ENCODE data around the gene ABCD3.
A peak's percentile ranks its signal among the peaks of the same experiment; 100 is the strongest.
"Not testable (repeated sequence)": the region's sequence is repeated elsewhere in the genome, so short reads cannot be mapped to it uniquely, and the experiment has no call there.

ABCD3 gene

DNA sequence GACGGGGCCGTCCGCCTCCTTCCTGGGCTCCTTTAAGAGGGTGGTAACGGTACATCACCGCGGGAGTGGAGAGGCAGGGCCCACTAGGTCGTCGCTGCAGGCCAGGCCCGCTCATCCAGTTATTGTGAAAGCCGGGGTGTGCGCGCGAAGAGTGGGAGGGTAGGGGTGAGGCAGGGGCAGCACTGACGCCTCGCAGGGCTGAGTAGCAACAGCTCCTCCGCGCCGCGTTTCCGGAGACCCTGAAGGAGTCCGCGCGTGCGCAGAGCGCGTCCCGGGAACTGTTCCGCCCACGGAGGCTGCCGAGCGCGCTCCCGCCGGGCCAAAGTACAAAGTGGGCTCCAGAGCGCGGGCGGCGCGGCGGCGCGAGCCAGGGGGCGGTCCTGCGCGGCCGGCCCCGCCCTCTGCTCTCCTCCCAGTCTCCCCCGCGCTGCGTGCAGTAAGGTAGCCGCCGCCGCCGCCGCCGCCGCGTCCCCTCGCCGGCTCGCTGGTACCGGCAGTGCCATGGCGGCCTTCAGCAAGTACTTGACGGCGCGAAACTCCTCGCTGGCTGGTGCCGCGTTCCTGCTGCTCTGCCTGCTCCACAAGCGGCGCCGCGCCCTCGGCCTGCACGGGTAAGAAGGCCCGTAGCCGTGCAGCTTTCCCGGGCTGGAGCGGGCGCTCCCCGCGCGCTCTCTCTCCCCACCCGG is at the start of gene ABCD3:
Gene ABCD3, plus strand, starts transcription at position 412 of the 686 bp plus-strand sequence. Its CDS starts 90 bp downstream, at position 502.
- peak; percentile 96 for DNase-seq (ENCODE audit: low spot score)

DNA sequence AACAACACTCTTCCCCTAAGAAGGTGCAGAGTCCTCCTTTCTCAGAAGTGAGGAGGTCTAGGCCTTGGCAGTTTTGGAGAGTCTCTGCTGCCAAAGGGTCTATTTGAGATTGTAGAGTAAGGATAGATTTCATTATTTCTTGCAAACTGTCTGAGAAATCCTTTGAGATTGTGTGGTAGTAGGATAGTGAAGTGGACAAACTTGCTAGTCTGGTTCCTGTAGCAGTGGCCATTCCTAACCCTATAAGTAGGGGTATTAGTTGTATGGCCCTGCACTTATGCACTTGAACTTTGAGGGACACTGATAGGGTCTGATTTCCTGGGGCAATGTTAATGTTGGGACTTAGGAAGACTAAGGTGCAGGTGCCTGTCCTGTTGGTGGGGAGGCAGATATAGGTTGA is 45.4 kb upstream of the ABCD3 start:
- DNase-seq (ENCODE audit: low spot score) = not testable (repeated sequence)

DNA sequence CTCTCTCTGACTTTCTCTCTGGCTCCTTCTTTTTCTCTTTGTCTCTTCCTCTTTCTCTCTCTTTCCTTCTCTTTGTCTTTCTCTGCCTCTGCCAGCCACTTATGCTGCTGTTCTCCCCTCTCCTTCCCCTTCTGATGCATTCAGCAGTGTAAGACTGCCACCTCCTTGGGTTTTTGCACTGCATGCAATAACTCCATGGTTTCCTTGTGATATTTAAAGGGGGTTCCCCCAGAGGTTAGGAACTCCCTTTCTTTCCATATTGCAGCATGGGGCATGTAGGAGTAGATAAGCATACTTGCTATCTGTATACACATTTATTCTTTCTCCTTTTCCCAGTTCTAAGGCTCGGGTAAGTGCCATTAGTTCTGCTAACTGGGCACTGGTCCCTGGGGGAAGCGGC is 44.9 kb upstream of the ABCD3 start:
- not testable (repeated sequence) for DNase-seq (ENCODE audit: low spot score)

DNA sequence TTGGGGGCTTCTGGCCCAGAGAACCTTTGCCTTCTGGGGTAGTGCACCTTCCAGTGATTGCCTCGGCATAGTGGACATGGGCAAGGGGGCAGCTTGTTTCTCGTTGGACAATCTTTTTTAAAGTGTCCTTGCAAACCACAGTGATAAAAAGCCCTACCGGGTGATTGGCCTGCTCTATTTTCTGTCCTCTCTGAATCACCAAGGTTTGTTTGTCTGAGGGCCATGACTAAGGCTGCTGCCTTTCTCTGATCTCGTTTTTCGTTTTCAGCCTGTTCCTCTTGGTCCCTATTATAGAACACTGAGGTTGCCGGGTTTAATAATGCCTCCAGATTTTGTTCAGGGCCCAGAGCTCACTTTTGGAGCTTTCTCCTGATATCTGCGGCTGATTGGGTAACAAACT is 42.5 kb upstream of the ABCD3 start:
- DNase-seq (ENCODE audit: low spot score) = not testable (repeated sequence)

DNA sequence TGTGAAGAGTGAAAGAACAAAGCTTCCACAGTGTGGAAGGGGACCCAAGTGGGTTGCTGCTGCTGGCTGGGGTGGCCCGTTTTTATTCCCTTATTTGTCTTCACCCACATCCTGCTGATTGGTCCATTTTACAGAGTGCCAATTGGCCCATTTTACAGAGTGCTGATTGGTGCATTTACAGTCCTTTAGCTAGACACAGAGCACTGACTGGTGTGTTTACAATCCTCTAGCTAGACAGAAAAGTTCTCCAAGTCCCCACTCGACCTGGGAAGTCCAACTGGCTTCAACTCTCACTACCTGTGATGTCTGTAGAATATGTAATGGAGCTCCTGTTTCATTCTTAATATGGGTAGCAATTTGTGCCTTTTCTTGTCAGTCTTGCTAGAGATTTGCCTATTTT is 39.7 kb upstream of the ABCD3 start:
- not testable (repeated sequence) for DNase-seq (ENCODE audit: low spot score)

DNA sequence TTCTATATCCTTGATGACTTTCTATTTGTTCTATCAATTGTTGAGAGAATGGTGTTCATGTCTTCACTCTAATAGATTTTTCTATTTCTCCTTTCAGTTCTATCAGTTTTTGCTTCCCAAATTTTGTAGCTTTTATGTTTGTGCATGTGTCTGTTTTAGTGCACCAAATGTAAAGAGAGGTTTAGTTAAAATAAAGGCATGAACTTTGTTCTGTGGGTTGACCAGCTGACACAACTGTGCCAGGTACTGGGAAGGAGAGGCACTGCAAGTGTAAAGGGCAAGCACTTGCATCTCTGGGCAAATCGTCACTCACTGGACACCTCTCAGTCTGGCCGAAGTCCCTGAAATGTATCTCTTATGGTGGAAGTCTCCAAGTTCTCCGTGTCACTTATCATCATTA is 38.6 kb upstream of the ABCD3 start:
- DNase-seq (ENCODE audit: low spot score) = no peak

DNA sequence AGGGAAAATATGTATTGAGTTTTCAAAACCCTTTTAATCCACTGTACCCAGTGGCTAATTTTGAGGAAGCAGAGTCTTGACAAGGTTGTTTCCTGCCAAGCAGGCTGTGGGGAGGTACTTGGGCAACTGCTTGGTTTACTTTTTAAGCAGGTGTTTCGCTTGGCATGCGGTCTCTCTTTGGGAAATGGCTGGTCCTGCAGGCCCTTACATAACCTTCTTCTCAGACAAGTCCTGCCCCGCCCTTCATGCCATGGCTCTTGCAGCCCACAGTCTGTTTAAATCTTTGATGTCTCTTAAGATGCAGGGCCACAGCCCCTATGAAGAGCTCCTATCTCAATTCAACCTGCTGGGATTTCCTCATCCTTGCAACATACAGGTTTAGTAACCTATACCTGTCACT is 36.0 kb upstream of the ABCD3 start:
- no peak for DNase-seq (ENCODE audit: low spot score)

DNA sequence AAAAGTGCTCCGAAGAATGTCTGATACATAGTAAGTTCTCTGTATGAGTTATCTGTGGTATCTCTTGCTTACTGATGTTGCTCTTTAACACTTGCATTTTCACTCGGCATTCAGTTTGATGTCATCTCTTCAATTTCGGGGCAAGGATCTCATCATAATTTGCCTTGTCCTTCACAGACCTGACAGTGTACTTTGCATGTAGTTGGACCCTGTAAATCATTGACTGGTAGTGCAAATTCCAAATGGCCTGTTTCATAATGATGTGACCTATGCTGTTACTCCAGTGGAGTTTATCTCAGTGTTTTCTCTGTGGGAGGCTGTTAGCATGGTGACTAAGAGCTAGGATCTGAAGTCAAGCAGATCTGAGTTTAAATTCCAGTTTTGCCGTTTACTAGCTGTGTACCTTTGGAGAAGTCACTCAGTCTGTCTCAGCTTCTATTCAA is 34.2 kb upstream of the ABCD3 start:
- no peak for DNase-seq (ENCODE audit: low spot score)

DNA sequence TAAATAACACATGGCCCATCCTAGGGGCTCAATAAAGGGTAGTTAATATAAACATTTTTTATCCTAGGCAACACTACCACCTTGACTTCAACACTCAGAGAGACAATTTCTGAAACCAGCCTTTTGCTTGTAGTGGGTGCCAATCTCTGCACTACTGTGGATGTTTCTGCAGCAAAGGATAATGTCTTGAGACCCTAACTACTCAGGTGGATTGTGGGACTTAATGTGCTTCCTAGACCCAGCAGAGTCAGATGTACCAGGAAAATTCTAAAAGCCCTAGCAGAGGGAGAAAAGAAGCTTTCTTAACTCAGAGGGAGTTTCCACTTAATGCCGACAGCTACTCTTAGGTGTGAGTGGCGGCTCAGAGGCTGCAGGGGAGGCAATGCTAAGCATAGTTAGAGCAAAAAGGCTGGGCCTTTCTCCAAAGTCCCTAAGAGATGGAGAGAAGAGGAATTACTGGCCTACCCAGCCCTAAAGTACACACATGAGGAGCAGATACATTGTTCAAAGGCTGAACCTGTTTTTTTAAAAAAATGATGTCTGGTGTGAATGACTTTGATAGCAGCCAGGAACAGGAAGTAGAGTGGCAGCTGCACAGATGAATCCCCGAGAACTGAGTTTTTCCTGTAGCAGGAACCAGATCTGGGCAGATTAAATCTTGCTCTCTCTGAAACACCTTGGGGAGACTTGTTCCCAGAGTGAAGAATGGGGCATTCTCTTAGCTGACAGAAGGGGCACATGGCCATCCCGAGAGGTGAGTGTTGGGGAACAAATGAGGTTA is 33.5 kb upstream of the ABCD3 start:
- no peak for DNase-seq (ENCODE audit: low spot score)

DNA sequence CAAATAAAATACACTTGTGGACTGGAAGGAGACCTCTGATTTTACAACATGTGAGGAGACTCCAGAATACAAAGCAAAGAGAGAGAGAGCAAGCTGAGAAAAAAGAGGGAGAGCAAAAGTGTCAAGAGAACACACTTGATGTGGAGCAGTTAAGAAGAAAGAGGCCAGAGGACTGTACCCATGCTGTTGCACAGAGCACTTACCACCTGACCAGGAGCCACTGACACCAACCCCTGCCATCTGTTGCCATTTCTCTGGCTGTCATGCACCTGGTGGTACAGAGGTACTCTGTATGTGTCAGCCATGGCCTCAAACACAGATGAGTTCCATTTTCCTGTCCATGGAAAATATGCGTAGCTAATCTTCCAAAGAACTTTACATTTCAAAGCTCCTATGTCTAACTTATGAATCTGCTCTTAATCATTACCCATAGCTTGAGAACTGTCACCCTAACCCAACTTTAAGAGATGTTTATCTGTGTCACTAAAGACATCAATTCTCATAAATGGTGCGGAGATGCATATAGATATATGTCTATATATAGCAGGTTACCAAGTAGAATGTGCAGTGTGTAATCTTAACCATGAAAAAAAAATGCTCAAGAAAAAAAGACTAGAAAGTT is 32.8 kb upstream of the ABCD3 start:
- DNase-seq (ENCODE audit: low spot score) = no peak

DNA sequence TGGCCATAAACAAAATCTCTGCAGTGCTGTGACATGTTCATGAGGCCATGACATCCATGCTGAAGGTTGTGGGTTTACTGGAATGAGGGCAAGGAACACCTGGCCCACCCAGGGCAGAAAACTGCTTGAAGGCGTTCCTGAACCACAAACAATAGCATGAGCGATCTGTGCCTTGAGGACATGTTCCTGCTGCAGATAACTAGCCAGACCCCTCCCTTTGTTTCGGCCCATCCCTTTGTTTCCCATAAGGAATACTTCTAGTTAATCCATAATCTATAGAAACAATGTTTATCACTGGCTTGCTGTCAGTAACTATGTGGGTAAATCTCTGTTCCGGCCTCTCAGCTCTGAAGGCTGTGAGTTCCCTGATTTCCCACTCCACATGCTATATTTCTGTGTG is 28.9 kb upstream of the ABCD3 start:
- DNase-seq (ENCODE audit: low spot score) = no peak

DNA sequence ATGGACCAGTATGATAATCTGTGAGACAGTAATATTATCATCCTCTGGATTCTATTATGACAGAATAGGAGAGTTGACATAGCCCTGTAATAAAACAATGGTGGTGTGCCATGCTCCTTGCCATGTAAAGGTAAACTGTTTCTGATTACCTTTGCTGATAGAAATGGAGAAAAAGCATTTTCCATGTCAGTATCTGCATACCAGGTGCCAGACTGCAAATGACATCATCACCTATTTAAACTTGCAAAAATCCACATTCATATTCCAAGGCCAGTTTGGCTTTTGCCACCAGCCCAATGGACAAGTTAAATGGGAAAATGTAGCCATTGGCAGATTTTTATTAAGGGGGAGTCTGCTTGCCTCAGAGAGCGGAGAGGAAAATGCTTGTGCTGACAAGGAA is 23.9 kb upstream of the ABCD3 start:
- DNase-seq (ENCODE audit: low spot score) = no peak

DNA sequence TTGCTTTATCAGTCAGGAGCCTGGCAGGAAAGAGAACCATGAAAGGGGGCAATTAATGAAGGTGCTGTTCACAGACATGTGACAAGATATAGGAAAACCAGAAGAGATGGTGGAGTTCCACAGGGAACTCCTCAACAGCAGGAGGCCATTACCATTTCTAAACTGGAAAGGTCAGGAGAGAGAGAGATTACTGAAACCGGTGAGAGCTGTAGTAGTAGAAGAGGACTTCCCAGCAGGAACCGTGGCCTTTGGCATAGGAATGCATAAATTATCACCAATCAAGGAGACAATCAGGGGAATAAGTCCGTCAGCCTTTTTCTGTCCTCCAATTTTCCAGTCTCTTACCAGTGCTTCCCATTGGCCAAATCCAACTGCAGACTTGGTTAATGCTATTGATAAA is 23.0 kb upstream of the ABCD3 start:
- no peak for DNase-seq (ENCODE audit: low spot score)

DNA sequence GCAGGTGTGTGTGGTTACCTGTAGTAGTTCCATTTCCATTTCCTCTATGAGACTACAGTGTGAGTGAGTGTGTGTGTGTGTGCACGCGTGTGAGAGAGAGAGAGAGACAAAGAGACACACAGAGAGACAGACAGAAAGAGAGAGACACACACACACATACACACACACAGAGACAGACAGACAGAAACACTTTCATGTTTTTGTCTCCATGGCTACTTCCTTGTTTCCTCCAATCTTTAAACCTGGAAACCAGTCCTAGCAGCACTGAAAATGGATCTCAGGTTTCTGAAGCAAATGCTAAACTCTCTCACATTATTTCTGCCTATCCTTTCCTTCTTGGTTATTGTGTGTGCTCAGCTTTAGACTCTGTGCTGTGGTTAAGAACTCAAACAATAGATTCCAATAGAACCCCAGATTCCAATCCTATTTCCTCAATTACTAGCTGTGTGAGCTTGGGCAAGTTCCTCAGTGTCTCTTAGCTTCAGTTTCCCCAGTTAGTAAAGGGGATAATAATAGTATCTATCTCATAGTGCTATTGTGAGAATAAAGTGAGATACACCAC is 22.4 kb upstream of the ABCD3 start:
- no peak for DNase-seq (ENCODE audit: low spot score)

DNA sequence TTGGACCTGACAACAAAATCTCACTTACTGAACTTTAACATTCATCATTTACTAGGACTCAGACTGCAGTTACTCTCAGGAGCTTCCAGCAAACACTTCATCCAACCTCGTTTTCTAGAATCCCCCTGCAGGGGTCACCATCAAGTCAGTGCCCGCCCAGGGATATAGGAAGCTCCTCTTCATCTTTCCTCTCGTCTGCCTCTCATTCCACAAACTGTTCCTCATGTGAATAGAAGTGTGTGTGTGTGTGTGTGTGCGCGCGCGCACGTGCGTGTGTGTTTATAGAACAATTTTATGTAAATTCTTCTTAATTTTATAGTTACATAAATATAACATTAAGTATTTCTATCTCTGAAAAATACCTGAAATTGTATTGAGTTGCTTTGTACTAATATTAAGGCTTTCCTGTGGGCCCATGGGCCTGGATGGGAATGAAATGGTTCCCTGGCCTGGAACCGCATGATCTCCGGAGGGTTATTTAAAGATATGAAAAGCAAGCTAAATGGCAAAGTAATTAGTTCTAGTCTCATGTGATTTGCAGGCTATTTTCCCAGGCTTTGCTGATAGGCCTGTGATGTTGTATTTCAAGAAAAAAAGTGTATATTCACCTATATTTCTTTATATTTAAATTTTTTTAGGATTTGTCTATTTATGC is 21.7 kb upstream of the ABCD3 start:
- peak; percentile 32 for DNase-seq (ENCODE audit: low spot score)

DNA sequence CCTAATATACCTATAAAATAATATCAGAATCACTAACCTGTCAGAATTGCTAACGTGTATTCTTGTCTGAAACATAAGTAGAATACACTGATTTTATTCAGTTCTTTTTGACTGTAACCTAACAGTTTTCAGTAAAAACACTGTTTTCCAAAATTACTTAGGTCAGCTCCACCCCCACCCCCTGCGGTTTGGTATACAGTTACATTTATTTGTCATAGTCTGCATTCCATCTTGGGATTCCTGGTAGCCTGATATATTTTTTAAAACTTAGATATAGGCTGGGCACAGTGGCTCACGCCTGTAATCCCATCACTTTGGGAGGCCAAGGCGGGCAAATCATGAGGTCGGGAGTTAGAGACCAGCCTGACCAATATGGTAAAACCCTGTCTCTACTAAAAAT is 19.8 kb upstream of the ABCD3 start:
- no peak for DNase-seq (ENCODE audit: low spot score)

DNA sequence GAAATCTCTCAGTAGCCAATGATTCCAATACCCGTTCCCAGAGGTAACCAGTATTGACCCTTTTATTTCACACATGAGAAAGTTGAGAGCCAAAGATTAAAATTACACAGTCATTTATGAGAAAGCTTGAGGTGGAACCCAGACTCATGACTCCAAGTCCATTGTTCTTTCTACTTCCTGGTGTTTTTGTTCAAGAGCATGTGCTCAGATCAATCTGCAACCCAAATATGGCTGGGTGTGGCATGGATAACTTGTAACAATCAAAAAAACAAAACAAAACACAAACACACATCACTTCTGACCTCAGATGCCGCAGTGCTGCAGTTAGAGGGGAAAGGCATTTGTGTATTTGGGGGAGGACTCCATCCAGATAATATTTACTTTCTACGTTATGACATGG is 18.7 kb upstream of the ABCD3 start:
- DNase-seq (ENCODE audit: low spot score) = no peak

DNA sequence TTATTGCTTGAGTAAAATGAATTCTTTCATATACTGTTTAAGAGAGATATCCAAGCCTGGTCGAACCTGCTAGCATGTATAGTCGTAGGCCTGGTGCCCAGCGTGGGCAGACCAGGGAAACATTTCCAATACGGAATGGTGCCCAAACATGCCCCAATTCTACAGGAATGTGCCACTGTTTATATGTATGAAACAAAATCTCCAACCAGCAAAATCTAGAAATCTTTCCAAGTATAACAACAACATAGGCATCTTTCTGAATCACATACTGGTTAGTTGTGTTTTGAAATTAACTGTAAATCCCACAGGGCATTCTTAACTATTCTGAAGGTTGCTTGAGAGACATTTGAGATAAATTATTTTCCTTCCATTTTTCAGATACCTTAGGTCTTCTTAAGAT is 17.0 kb upstream of the ABCD3 start:
- no peak for DNase-seq (ENCODE audit: low spot score)

DNA sequence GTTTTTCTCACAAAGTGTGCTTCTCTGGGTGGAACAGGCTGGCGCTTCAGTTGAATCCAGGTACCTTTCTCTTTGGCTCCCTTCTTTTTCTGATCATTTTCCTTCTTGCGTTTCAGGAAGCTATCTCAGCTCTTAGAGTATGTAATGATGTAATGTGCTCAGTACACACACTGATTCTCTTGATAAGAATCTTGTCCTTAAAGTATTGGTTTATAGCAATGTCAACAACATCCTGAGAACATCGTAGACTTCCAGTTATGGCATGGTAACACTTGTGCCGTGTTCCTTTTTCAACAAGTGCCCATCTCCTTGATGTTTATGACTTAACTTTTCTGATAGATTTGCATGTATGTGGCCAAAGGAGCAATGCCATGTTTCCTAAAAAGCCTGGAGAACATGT is 11.7 kb upstream of the ABCD3 start:
- no peak for DNase-seq (ENCODE audit: low spot score)

DNA sequence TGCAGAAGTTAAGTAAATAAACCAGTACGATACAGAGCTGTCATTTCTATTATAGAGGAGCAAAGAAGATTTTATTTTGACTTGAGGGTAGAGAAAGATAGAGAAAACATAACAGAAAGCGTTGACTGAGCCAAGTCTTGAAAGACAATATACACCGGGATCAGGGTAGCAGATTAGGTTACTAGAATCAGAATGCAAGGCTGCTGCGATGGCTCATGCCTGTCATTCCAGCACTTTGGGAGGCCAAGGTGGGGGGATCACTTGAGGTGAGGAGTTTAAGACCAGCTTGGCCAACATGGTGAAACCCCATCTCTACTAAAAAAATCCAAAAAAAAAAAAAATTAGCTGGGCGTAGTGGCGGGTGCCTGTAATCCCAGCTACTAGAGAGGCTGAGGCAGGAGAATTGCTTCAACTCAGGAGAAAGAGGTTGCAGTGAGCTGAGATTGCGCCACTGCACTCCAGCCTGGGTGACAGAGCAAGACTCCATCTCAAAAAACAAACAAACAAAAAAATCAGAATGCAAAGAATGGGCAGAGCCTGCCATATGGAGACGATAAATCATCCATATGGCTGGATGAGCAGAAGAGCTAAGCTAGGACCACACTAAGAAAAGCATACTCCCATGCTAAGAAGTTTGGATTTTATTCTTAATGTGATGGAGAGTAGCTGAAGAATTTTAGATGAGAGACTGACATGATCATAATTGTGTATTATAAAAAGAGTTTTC is 9.9 kb upstream of the ABCD3 start:
- no peak for DNase-seq (ENCODE audit: low spot score)

DNA sequence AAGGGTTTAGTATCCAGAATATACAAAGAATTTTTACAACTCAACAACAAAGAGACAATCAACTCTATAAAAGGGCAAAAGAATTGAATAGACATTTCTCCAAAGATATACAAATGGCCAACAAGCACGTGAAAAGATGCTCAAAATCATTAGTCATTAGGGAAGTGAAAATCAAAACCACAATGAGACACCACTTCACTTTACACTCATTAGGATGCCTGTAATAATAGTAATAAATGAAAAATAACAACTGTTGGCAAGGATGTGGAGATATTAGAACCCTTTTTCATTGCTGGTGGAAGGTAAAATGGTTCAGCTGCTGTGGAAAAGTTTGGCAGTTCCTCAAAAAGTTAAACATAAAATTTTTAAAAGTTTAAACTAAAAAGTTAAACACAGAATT is 7.0 kb upstream of the ABCD3 start:
- no peak for DNase-seq (ENCODE audit: low spot score)

DNA sequence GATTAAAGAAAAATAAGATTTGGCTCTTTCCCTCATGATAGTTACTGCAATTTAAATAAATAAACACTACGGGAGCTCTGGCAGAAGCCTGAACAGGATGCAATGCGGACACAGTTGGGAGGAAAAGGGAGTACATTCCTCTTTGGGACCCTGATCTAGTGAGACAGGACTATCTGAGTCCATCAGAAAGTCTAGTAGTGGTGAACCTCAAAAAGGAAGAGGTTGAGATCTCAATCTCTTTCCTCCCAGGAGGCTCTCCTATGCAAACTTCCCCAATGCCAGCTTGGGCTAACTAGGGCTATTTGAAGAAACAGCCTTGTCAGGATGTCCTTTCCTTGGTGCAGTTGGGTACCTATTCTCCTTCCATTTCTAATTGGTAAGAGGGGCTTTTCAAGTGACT is 4.9 kb upstream of the ABCD3 start:
- no peak for DNase-seq (ENCODE audit: low spot score)
